Thyroid gland (tissue), 4 donors: ENCODE data around the gene WDR75. TPM values are rescaled to one million over a fixed set of nuclear protein-coding genes. Genes with fewer than 3 reads are reported as not detected.

Experiments
- DNase-seq, 2 donors: peaks; one replicate each; pipeline ENCODE4 v3.0.0-alpha.2; 2019
- H3K27ac ChIP-seq, 3 donors: fragments of 200-600 bp; sonication (generic); 1 replicate in 2 of 3; 2 replicates in 1 of 3; pipeline ENCODE4 v1.5.1; 2016 to 2019; ENCODE audit warnings: mild to moderate bottlenecking in 1 of 3, moderate library complexity in 1 of 3
- H3K27me3 ChIP-seq: fragments of 200-600 bp; sonication (generic); one replicate; pipeline ENCODE4 v1.5.1; 2019
- H3K36me3 ChIP-seq, 2 donors: fragments of 200-600 bp; sonication (generic); one replicate each; pipeline ENCODE4 v1.5.1; 2016 to 2019
- H3K4me1 ChIP-seq, 2 donors: fragments of 200-600 bp; sonication (generic); one replicate each; pipeline ENCODE4 v1.5.1; 2017 to 2019
- H3K4me3 ChIP-seq, 3 donors: fragments of 200-600 bp; sonication (generic); replicated peaks in 1 of 3; 1 replicate in 2 of 3; 2 replicates in 1 of 3; pipeline ENCODE4 v1.5.1; 2016; ENCODE audit warnings: mild to moderate bottlenecking in 1 of 3
- H3K9me3 ChIP-seq: fragments of 200-600 bp; sonication (generic); one replicate; pipeline ENCODE4 v1.5.1; 2017
- POLR2A ChIP-seq, 2 donors: fragments of 450-650 bp; IDR thresholded peaks; one replicate each; pipeline ENCODE4 v1.6.1; 2017; ENCODE audit warnings: antibody characterized with exemption in 2 of 2, mild to moderate bottlenecking in 2 of 2, moderate library complexity in 1 of 2
- WGBS, 2 donors: methylation state at CpG; one replicate each; pipeline ENCODE4 v1.1.5; 2017; 5-methylcytosine and 5-hydroxymethylcytosine counted together
- intact Hi-C: fragments of 100-400 bp; cut with DNase I; formaldehyde crosslinking; loops from one replicate; pipeline ENCODE4 v1.15.1; 2023
- total RNA-seq, 4 donors: library from RNA; depleted of rRNA; stranded (reverse); fragments of >200 nt; gene quantifications; one replicate each; pipeline ENCODE4 v1.2.3, GENCODE V29; 2016
- TF ChIP-seq, protein P1 (sequence below), 6 experiments: fragments of 200-600 bp in 3 of 6; fragments of 450-650 bp in 3 of 6; sonication (generic) in 3 of 6; IDR thresholded peaks; one replicate each; pipeline ENCODE4 v1.5.1; 2016 to 2019; ENCODE audit warnings: antibody characterized with exemption in 6 of 6, mild to moderate bottlenecking in 2 of 6, inconsistent platforms in 1 of 6, moderate library complexity in 1 of 6

The WDR75 gene
- total RNA-seq, 4 donors from 2014 or later, result 23.0 to 75.2 (median 35.3) TPM

DNA sequence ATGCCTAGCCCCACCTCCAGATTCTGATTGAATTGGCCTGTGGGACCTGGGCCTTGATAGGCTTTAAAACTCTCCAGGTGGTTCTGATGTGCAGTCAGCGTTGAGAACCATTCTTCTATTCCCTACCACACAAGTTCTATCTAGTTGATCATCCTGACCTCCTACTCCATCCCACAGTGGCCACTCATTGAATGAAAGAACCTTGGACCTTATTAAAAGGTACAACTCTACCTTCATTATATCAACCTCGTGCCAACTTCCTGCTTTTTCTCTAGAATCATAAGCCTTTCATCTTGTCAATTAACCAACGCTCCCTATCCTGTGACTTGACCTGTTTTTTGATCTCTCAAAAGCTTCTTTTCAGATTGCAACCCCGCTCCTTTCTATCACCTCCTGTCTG is 83.5 kb downstream of the WDR75 start:
- Histone ChIP-seq H3K9me3 (no peaks in the 10 kb centered on the region), H3K27ac (no peak overlapping the region), H3K36me3 (no peaks in the 10 kb centered on the region), H3K4me1 (peaks cover 14 to 31% of the 10 kb centered on the region in 2 donors), H3K27me3 (no peaks in the 10 kb centered on the region), H3K4me3 (no peak overlapping the region)
- intact Hi-C loops, result no loop called here
- TF ChIP-seq, protein P1, sequence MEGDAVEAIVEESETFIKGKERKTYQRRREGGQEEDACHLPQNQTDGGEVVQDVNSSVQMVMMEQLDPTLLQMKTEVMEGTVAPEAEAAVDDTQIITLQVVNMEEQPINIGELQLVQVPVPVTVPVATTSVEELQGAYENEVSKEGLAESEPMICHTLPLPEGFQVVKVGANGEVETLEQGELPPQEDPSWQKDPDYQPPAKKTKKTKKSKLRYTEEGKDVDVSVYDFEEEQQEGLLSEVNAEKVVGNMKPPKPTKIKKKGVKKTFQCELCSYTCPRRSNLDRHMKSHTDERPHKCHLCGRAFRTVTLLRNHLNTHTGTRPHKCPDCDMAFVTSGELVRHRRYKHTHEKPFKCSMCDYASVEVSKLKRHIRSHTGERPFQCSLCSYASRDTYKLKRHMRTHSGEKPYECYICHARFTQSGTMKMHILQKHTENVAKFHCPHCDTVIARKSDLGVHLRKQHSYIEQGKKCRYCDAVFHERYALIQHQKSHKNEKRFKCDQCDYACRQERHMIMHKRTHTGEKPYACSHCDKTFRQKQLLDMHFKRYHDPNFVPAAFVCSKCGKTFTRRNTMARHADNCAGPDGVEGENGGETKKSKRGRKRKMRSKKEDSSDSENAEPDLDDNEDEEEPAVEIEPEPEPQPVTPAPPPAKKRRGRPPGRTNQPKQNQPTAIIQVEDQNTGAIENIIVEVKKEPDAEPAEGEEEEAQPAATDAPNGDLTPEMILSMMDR (IDR thresholded peaks at IDR 0.05), result no peak
- no peak for TF ChIP-seq POLR2A (IDR thresholded peaks at IDR 0.05)
- 68 to 94% methylated on average over 4 of the region's 4 CpGs for WGBS, 2 donors
- DNase-seq, result no peak

Other genes starting within 250 kb of the WDR75 start
- 100 to 1,000 TPM; 115 to 285 (median 133) TPM for gene SLC40A1, start 139.3 kb downstream of the WDR75 start, total RNA-seq
- 10 to 100 TPM; 42.0 to 80.9 (median 49.3) TPM for gene ASNSD1, start 220.0 kb downstream of the WDR75 start, total RNA-seq
- gene ANKAR, start 233.2 kb downstream of the WDR75 start, total RNA-seq, result 10 to 100 TPM; 14.1 to 40.2 (median 24.2) TPM